Measurements from ENCODE around the gene SORBS1.

DNA sequence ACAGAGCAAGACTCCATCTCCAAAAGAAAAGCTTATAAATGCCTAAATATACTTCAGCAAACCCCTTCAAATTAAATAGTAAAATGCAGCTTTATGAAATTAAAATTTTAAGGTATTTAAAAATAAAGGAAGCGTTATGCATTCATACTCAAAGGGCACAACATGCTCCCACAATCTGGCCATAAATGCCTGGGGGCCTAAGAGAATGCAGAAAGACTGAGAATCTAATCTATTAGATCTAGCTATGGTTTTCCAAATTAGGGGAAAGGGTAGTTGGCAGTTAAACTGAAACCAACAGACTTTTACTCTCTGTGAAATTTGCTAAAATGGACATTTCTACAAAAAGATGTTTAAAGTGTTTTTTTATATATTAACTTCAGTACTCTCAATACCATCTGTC lies 40.6 kb downstream of the SORBS1 start:
- TF ChIP-seq CTCF (conservative IDR thresholded peaks at IDR 0.05) (no peak), ZFX (IDR thresholded peaks at IDR 0.05) (no peak)

Data from C4-2B (cell line).